Mesendoderm (in vitro differentiated cells): Measurements from ENCODE around the gene AXIN1.

Experiments used
- DNase-seq: peaks from one replicate; pipeline ENCODE4 v3.0.0; 2013
- H2AK5ac ChIP-seq: 2 replicates; pipeline ENCODE4 v1.6.1; 2013; ENCODE audit warnings: low read length, inconsistent platforms
- H2BK120ac ChIP-seq: 2 replicates; pipeline ENCODE4 v1.6.1; 2013; ENCODE audit warnings: low read depth, mild to moderate bottlenecking, low read length, moderate library complexity, mixed read lengths
- H2BK15ac ChIP-seq: replicated peaks from 2 replicates; pipeline ENCODE4 v1.6.1; 2013; ENCODE audit warnings: low read depth, mild to moderate bottlenecking, moderate library complexity
- H2BK5ac ChIP-seq: 2 replicates; pipeline ENCODE4 v1.6.1; 2013; ENCODE audit warnings: low read length, inconsistent platforms
- H3K18ac ChIP-seq: 2 replicates; pipeline ENCODE4 v1.6.1; 2013; ENCODE audit warnings: mild to moderate bottlenecking, low read length, mixed read lengths
- H3K23ac ChIP-seq: one replicate; pipeline ENCODE4 v1.6.1; 2013; ENCODE audit warnings: low read length
- H3K27ac ChIP-seq: 2 replicates; pipeline ENCODE4 v1.5.1; 2013; ENCODE audit warnings: low read depth, mild to moderate bottlenecking, inconsistent platforms, low read length, moderate library complexity
- H3K27me3 ChIP-seq: 2 replicates; pipeline ENCODE4 v1.6.1; 2013; ENCODE audit warnings: low read length, control low read depth, mild to moderate bottlenecking, inconsistent platforms; ENCODE audit not compliant: insufficient read depth, poor library complexity
- H3K36me3 ChIP-seq: 2 replicates; pipeline ENCODE4 v1.6.1; 2013; ENCODE audit warnings: low read length, inconsistent platforms; ENCODE audit not compliant: control insufficient read depth, insufficient read depth
- H3K4ac ChIP-seq: one replicate; pipeline ENCODE4 v1.6.1; 2013; ENCODE audit warnings: low read depth, mild to moderate bottlenecking, low read length, moderate library complexity
- H3K4me1 ChIP-seq: 2 replicates; pipeline ENCODE4 v1.6.1; 2013; ENCODE audit warnings: low read depth, low read length, inconsistent platforms; ENCODE audit not compliant: control insufficient read depth
- H3K4me2 ChIP-seq: 2 replicates; pipeline ENCODE4 v1.6.1; 2013; ENCODE audit warnings: low read length
- H3K4me3 ChIP-seq: 2 replicates; pipeline ENCODE4 v1.5.1; 2013; ENCODE audit warnings: mild to moderate bottlenecking, low read length
- H3K56ac ChIP-seq: one replicate; pipeline ENCODE4 v1.6.1; 2013; ENCODE audit warnings: low read length
- H3K79me1 ChIP-seq: 2 replicates; pipeline ENCODE4 v1.6.1; 2013; ENCODE audit warnings: low read length, inconsistent platforms
- H3K79me2 ChIP-seq: 2 replicates; pipeline ENCODE4 v1.6.1; 2013; ENCODE audit warnings: mild to moderate bottlenecking, low read length; ENCODE audit not compliant: control insufficient read depth, insufficient read depth
- H3K9ac ChIP-seq: 2 replicates; pipeline ENCODE4 v1.6.1; 2013; ENCODE audit warnings: low read length, inconsistent platforms
- H4K5ac ChIP-seq: one replicate; pipeline ENCODE4 v1.6.1; 2013; ENCODE audit warnings: low read length
- H4K8ac ChIP-seq: one replicate; pipeline ENCODE4 v1.6.1; 2013; ENCODE audit warnings: low read depth, mild to moderate bottlenecking, control low read depth, low read length, moderate library complexity
- WGBS: extraction: QIAGEN DNeasy Blood & Tissue Kit; methylation state at CpG from one replicate; pipeline ENCODE4 v1.1.7; 2013; ENCODE audit warnings: low lambda C conversion rate, missing lambda C conversion rate; ENCODE audit not compliant: insufficient coverage; ENCODE audit errors: extremely low coverage; 5-methylcytosine and 5-hydroxymethylcytosine counted together

Gene AXIN1

DNA sequence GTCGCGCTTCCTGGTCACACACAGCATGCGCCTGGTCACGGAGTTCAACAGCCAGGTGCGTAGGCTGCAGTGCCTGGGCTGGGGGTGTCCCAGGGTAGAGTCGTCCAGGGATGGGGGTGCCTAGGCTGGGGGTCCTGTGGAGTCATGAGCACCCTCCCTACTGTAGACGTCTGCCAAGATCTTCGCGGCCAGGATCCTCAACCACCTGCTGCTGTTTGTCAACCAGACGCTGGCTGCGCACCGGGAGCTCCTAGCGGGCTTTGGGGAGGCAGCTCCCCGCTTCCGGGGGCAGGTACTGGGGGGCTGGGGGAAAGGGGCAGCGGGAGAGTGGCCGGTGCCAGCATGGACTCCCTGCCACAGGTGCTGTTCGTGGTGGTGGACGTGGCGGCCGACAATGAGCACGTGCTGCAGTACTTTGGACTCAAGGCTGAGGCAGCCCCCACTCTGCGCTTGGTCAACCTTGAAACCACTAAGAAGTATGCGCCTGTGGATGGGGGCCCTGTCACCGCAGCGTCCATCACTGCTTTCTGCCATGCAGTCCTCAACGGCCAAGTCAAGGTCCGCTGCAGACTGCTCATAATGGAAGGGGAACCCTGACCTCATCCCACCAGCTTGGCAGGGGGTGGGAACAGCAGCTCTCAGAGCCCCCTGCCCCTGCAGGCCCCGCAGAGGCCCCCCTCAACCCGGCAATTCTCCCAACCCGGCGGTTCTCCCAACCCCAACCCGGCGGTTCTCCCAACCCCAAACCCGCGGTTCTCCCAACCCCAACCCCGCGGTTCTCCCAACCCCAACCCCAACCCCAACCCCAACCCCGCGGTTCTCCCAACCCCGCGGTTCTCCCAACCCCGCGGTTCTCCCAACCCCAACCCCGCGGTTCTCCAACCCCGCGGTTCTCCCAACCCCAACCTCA is 67.1 kb downstream of the AXIN1 start:
- Histone ChIP-seq H3K56ac (no peak overlapping the region), H3K4ac (no peak overlapping the region), H3K36me3 (peaks cover 7% of the 10 kb centered on the region), H3K79me1 (no peaks in the 10 kb centered on the region), H3K27ac (no peak overlapping the region), H3K9ac (no peak overlapping the region), H2BK15ac (no peak overlapping the region), H3K4me3 (no peak overlapping the region), H3K4me2 (no peak overlapping the region), H4K8ac (no peak overlapping the region), H4K5ac (no peak overlapping the region), H2AK5ac (no peak overlapping the region), H3K23ac (no peak overlapping the region), H2BK5ac (no peak overlapping the region), H3K18ac (no peak overlapping the region), H3K4me1 (no peaks in the 10 kb centered on the region), H3K27me3 (no peaks in the 10 kb centered on the region), H3K79me2 (no peaks in the 10 kb centered on the region), H2BK120ac (no peak overlapping the region)
- no peak for DNase-seq
- WGBS = no CpG with 5 or more reads among the region's 48 CpGs

DNA sequence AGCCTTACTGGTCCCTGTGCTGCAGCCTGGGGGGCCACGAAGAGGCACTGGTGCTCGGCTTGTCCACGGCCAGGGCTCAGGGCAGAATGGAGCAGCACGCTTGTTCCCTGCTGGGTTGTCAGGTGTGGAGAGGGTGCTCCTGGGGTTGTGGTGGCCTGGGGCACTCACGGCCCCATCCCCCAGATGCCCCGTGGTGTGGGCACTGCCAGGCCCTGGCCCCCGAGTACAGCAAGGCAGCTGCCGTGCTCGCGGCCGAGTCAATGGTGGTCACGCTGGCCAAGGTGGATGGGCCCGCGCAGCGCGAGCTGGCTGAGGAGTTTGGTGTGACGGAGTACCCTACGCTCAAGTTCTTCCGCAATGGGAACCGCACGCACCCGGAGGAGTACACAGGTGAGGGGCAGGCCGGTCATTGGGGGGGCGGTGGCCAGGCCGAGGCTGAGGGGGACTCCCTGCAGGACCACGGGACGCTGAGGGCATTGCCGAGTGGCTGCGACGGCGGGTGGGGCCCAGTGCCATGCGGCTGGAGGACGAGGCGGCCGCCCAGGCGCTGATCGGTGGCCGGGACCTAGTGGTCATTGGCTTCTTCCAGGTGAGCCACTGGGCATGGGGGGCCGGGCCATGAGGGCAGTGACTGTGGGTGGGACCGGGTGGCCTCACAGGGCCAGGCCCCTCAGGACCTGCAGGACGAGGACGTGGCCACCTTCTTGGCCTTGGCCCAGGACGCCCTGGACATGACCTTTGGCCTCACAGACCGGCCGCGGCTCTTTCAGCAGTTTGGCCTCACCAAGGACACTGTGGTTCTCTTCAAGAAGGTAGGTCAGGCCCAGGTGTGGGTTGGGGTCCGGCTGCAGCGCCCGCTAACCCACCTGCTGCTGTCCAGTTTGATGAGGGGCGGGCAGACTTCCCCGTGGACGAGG is 68.1 kb downstream of the AXIN1 start:
- no peak overlapping the region for H2BK120ac ChIP-seq
- no CpG with 5 or more reads among the region's 52 CpGs for WGBS
- no peak overlapping the region for H3K9ac ChIP-seq

DNA sequence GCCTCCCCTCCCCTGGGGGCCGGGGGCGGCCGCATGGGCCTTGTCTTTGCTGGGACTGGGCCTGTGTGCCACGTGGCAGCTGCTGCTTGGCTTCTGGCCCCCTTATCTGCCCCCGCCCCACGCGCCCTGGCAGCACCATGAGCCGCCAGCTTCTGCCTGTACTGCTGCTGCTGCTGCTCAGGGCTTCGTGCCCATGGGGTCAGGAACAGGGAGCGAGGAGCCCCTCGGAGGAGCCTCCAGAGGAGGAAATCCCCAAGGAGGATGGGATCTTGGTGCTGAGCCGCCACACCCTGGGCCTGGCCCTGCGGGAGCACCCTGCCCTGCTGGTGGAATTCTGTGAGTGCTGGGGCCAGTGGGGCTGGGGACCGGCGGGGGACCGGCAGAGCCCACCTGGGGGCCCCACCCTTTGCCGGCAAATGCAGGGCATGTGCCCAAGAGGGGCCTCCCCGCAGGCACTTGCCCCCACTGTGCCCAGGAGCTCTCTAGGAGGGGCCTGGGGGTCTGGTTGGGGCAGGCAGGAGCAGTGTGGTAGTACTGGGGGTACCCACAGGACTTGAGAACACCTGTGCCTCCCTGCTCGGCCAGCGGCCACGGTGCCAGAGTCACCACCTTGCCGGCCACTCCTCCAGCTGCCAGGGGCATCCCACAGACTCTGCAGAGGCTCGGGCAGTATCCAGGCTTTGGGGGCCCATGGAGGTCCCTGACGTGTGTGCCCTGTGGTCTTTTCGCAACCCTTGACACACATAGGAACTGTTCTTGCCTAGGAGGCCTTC is 69.3 kb downstream of the AXIN1 start, which contains the start of gene PDIA2:
TSS of gene PDIA2 (plus strand) at position 132 of the 773 bp plus-strand sequence. CDS start at position 138, 6 bp downstream.
- no peaks in the 10 kb centered on the region for H3K4me1 ChIP-seq
- H3K9ac ChIP-seq = no peak within 1 kb of the TSS
- peaks cover 1% of the 10 kb centered on the region for H3K27me3 ChIP-seq
- H3K4me3 ChIP-seq = no peak within 1 kb of the TSS
- H3K27ac ChIP-seq = no peak within 1 kb of the TSS
- no peak within 1 kb of the TSS for H2BK5ac ChIP-seq
- H3K23ac ChIP-seq = no peak within 1 kb of the TSS
- no peak within 1 kb of the TSS for H3K4me2 ChIP-seq
- no peak within 1 kb of the TSS for H3K4ac ChIP-seq
- no peak within 1 kb of the TSS for H4K8ac ChIP-seq
- no peak within 1 kb of the TSS for H2BK15ac ChIP-seq
- no peaks in the 10 kb centered on the region for H3K79me2 ChIP-seq
- H4K5ac ChIP-seq = no peak within 1 kb of the TSS
- DNase-seq = no peak
- no peaks in the 10 kb centered on the region for H3K79me1 ChIP-seq
- no peak within 1 kb of the TSS for H3K56ac ChIP-seq
- H2AK5ac ChIP-seq = no peak within 1 kb of the TSS
- H3K36me3 ChIP-seq = peaks cover 4% of the 10 kb centered on the region
- H3K18ac ChIP-seq = no peak within 1 kb of the TSS
- no CpG with 5 or more reads among the region's 25 CpGs for WGBS
- no peak within 1 kb of the TSS for H2BK120ac ChIP-seq

More for the DNA sequence above, 68.1 kb downstream of the AXIN1 start:
- Histone ChIP-seq H2BK15ac (no peak overlapping the region), H3K79me2 (no peaks in the 10 kb centered on the region), H3K4me1 (no peaks in the 10 kb centered on the region), H3K23ac (no peak overlapping the region), H3K4me2 (no peak overlapping the region), H3K27ac (no peak overlapping the region), H3K4me3 (no peak overlapping the region), H4K5ac (no peak overlapping the region), H3K18ac (no peak overlapping the region), H4K8ac (no peak overlapping the region), H3K27me3 (no peaks in the 10 kb centered on the region), H3K4ac (no peak overlapping the region), H2BK5ac (no peak overlapping the region), H3K56ac (no peak overlapping the region), H3K36me3 (peaks cover 7% of the 10 kb centered on the region), H2AK5ac (no peak overlapping the region), H3K79me1 (no peaks in the 10 kb centered on the region)
- no peak for DNase-seq

DNA sequence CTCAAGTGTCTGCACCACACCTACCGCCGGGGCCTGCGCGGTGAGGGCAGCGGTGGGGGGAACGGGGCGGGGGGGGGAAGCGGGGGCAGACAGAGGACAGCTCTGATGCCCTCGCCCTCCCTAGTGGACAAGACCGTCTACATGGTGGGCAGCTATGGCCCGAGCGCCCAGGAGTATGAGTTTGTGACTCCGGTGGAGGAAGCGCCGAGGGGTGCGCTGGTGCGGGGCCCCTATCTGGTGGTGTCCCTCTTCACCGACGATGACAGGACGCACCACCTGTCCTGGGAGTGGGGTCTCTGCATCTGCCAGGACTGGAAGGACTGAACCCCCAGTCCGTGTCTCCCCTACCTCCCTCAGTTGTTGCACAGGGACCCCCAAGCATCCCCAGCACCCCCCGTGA is 70.0 kb downstream of the AXIN1 start:
- H3K4me1 ChIP-seq = no peaks in the 10 kb centered on the region
- no peak overlapping the region for H4K5ac ChIP-seq
- H3K4me2 ChIP-seq = no peak overlapping the region
- no peak overlapping the region for H3K18ac ChIP-seq
- no peak overlapping the region for H4K8ac ChIP-seq
- no peak overlapping the region for H2BK5ac ChIP-seq
- no peaks in the 10 kb centered on the region for H3K79me2 ChIP-seq
- no peak overlapping the region for H3K23ac ChIP-seq
- H3K27ac ChIP-seq = no peak overlapping the region
- no peak overlapping the region for H3K9ac ChIP-seq
- no peaks in the 10 kb centered on the region for H3K79me1 ChIP-seq
- H2BK120ac ChIP-seq = no peak overlapping the region
- no peak overlapping the region for H3K4me3 ChIP-seq
- H3K27me3 ChIP-seq = peaks cover 1% of the 10 kb centered on the region
- H2BK15ac ChIP-seq = no peak overlapping the region
- H3K36me3 ChIP-seq = no peaks in the 10 kb centered on the region
- no peak overlapping the region for H3K4ac ChIP-seq
- no peak overlapping the region for H2AK5ac ChIP-seq
- no CpG with 5 or more reads among the region's 22 CpGs for WGBS
- H3K56ac ChIP-seq = no peak overlapping the region
- no peak for DNase-seq

DNA sequence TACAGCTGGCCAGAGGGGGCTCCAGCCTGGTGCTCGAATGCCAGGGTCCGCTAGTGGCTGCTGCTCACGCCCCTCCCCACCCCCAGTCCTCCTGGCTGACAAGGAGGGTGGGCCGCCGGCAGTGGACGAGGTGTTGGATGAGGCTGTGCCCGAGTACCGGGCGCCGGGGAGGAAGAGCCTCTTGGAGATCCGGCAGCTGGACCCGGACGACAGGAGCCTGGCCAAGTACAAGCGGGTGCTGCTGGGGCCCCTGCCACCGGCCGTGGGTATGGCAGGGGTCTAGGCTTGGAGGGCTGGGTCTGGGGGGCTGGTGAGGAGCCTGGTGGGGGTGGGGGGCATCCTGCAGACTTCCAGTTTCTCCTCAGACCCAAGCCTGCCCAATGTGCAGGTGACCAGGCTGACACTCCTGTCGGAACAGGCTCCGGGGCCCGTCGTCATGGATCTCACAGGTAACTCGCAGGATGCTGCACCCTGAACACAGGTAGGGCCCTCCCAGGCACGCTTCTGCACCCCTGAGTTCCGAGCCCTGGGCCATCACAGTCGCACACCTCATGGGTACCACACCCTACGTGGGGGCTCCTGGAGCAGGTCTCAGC is 70.8 kb downstream of the AXIN1 start:
- H3K56ac ChIP-seq = no peak overlapping the region
- no peak overlapping the region for H3K23ac ChIP-seq
- H2BK5ac ChIP-seq = no peak overlapping the region
- no peak overlapping the region for H3K9ac ChIP-seq
- no peak overlapping the region for H3K4me2 ChIP-seq
- H3K4me1 ChIP-seq = no peaks in the 10 kb centered on the region
- H3K4me3 ChIP-seq = no peak overlapping the region
- DNase-seq = no peak
- peaks cover 1% of the 10 kb centered on the region for H3K27me3 ChIP-seq
- WGBS = no CpG with 5 or more reads among the region's 25 CpGs
- H2BK15ac ChIP-seq = no peak overlapping the region
- no peaks in the 10 kb centered on the region for H3K36me3 ChIP-seq
- no peak overlapping the region for H2BK120ac ChIP-seq
- no peak overlapping the region for H4K5ac ChIP-seq
- no peaks in the 10 kb centered on the region for H3K79me2 ChIP-seq
- H4K8ac ChIP-seq = no peak overlapping the region
- no peak overlapping the region for H3K27ac ChIP-seq
- no peak overlapping the region for H3K18ac ChIP-seq
- no peak overlapping the region for H2AK5ac ChIP-seq
- no peak overlapping the region for H3K4ac ChIP-seq
- H3K79me1 ChIP-seq = no peaks in the 10 kb centered on the region
